Measurements from ENCODE around the gene RAB24. TPM values are rescaled to one million over a fixed set of nuclear protein-coding genes. Genes with fewer than 3 reads are reported as not detected.
"Not testable (repeated sequence)": the region's sequence is repeated elsewhere in the genome, so short reads cannot be mapped to it uniquely, and the experiment has no call there.

Gene RAB24
- total RNA-seq, 1 experiment from 2014 or later = 37.6 TPM

DNA sequence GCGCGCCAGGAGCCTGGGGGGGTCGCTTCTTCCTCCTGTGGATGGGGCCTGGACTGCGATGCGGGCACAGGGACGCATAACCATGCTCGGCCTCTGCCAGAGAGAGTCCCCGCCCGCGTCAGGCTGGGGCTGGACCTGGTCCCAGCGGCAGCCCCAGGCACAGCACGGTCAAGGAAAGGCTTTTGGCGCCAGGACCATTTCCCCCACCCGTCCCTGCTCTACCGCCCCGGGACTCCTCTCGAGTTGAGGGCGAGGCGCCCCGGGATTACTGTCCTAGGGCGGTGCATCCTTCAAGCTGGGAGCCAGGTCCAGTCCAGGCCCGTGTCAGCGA is 7.8 kb upstream of the RAB24 start:
- Histone ChIP-seq H3K9me3 (replicated peaks) (no peaks in the 10 kb centered on the region), H3K27me3 (replicated peaks) (no peaks in the 10 kb centered on the region), H3K36me3 (peaks cover 49% of the 10 kb centered on the region), H3K4me1 (replicated peaks) (peaks cover 32% of the 10 kb centered on the region), H3K4me3 (peak overlapping the region; percentile 71), H3K27ac (peak overlapping the region; percentile 86)
- DNase-seq (ENCODE audit: low read depth in 1 of 2, low spot score in 2 of 2) = peak; percentile 60 to 79

DNA sequence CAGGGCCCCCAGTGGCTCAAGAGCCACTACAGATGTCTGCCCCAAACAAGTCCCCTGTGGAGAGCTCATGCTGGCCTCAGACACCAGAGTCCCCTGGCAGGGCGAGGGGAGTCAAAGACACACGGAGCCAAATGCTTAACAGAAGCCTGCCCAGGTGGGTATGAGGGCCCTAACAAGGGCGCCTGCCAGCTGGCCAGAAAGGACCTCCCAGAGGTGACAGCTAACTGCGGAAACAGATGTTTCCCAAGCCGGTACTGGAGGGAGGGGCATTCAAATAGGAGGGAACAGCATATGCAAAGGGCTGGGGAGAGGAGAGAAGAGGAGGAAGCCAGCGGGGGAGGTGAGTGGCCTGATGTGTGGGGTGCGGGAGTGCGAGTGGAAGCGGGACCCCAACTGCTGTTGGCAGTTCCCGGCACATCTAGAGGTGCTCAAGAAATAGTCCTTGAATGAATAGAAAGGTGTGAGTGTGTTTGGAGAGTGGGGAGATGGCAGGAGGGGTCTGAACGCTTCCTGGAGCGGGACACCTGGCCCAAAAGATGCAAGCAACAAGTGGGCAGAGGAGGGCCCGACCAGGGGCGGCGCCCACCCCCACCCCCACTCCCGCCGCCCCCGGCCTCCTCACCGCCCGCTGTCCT is 7.4 kb upstream of the RAB24 start:
- Histone ChIP-seq H3K9me3 (replicated peaks) (no peaks in the 10 kb centered on the region), H3K27ac (no peak overlapping the region), H3K27me3 (replicated peaks) (no peaks in the 10 kb centered on the region), H3K4me1 (replicated peaks) (peaks cover 32% of the 10 kb centered on the region), H3K4me3 (peak overlapping the region; percentile 71), H3K36me3 (peaks cover 54% of the 10 kb centered on the region)
- DNase-seq (ENCODE audit: low read depth in 1 of 2, low spot score in 2 of 2) = peak; percentile 51 to 58

DNA sequence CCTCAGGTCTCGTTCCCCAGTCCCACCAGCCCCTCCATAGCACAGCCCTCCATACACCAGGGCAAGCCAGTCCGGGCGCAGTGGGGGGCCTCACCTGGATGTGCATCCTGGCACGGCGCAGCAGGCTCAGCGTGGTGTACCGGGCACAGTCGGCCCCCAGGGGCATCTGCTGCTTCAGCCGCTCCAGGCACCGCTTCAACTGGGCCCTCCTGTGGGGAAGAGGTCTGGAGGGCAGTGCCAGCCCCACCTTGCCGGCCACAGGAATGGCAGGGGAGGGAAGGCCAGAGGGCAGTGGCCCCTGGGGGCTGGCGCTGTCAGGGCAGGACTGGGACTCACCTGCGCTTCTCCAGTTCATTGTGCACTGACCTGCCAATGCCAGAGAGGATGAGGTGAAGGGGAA is 6.8 kb upstream of the RAB24 start:
- Histone ChIP-seq H3K4me1 (replicated peaks) (peaks cover 37% of the 10 kb centered on the region), H3K27ac (no peak overlapping the region), H3K36me3 (peaks cover 60% of the 10 kb centered on the region), H3K27me3 (replicated peaks) (no peaks in the 10 kb centered on the region), H3K4me3 (peak overlapping the region; percentile 71), H3K9me3 (replicated peaks) (no peaks in the 10 kb centered on the region)
- peak in 1 of 2 experiments; percentile 49 for DNase-seq (ENCODE audit: low read depth in 1 of 2, low spot score in 2 of 2)

DNA sequence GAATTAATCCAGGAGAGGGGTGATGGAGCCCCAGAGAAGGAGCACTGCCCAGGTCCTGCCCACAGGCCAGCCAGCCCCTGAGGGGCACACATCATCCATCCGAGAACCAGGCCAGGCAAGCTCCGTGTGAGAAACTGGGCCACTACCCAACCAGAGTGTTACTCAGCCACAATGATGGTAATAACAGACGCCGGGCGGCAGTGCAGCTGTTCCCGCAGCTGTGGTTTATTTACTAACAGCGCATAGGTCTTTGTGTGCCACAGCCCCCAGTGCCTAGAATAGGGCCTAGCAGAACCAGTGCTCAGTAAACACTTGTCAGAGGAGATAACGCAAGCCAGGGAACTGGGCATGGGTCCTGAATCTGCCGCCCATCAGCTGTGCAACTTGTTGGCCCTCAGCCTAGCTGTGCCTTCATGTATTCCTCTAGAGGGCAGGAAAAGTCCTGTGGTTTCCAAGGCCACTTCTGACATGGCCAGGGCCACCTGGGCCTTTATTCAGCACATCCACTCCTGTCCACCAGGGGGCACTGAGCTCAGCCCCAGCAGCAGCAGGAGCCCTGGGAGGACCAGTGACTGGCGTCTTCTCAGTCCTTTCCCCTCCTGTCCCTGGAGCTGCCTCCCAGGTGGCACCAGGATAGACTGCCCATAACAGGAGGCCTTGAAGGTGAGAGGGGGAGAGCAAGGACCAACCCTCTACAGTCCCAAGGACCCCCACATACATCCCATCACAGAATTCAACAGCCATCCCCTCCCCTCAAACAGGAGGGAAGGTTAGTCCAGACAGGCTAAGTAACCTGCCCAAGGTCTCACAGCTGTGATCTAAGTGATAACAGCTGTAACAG is 6.1 kb upstream of the RAB24 start:
- peaks cover 43% of the 10 kb centered on the region for H3K4me1 ChIP-seq (replicated peaks)
- H3K9me3 ChIP-seq (replicated peaks) = no peaks in the 10 kb centered on the region
- H3K27ac ChIP-seq = no peak overlapping the region
- no peaks in the 10 kb centered on the region for H3K27me3 ChIP-seq (replicated peaks)
- H3K4me3 ChIP-seq = peak overlapping the region; percentile 71; the same call in 1 of the 2 replicates
- peaks cover 67% of the 10 kb centered on the region for H3K36me3 ChIP-seq
- peak; percentile 74 to 83 for DNase-seq (ENCODE audit: low read depth in 1 of 2, low spot score in 2 of 2)

DNA sequence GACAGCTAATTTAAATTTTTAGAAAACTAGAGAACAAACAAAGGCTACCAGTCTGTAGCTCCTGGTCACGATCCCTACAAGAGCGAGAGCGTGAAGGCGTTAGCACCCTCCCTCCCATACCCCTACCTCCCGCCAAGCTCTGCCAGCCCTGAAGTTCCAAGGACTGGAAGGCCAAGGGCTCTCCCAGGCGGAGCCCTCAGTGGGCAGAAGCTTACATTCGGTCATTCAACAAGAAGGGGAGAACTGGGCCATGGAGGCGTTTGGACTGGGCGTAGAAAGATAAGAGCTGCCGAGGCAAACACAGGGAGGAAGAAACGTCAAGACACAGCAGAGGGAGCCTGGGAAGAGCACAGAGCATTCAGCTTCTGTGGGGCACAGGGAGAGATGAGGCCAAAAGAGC is 5.2 kb upstream of the RAB24 start:
- Histone ChIP-seq H3K4me3 (no peak overlapping the region), H3K27ac (no peak overlapping the region), H3K36me3 (peaks cover 76% of the 10 kb centered on the region), H3K9me3 (replicated peaks) (no peaks in the 10 kb centered on the region), H3K4me1 (replicated peaks) (peaks cover 46% of the 10 kb centered on the region), H3K27me3 (replicated peaks) (no peaks in the 10 kb centered on the region)
- DNase-seq (ENCODE audit: low read depth in 1 of 2, low spot score in 2 of 2) = no peak

DNA sequence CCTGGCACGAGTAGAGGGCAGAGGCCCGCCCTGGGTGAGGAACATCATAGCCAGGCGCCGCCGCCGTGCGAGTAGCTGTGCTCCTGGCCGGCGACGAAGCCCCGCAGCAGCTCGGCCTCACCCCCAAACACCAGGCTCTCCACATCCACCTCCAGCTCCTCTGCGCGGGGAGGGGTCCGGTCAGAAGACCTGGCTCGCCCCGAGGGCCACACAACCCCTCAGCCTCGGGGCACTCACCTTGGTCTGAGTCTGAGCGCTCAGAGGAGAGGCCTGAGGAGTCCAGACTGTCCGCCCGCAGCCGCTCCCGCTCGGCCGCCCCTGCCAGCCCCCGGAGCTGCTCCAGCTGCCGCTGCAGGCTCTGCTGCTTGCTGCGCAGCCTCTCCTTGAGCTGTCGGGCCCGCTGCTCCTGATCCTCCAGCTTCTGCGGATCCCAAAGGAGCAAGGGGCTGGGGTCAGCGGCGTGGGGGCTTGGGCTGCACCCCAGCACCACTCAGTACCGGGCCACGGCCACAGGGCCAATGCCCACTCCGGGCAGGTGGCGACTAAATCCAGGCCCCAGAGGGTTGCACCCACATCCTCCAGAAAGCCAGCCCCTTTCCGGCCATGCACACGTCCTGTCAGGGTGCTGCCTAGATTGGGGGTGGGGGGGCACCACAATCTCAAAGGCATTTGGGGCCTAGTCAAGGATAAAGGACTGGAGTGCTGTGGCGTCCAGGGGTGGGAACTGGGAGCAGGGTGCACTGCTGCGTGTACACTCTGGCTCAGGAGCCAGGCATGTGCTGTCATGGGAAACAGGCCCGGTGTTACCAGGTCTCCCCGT is 4.2 kb upstream of the RAB24 start:
- Histone ChIP-seq H3K36me3 (peaks cover 82% of the 10 kb centered on the region), H3K4me3 (no peak overlapping the region), H3K9me3 (replicated peaks) (no peaks in the 10 kb centered on the region), H3K27me3 (replicated peaks) (no peaks in the 10 kb centered on the region), H3K27ac (no peak overlapping the region), H3K4me1 (replicated peaks) (peaks cover 40% of the 10 kb centered on the region)
- DNase-seq (ENCODE audit: low read depth in 1 of 2, low spot score in 2 of 2) = peak in 1 of 2 experiments; percentile 52

DNA sequence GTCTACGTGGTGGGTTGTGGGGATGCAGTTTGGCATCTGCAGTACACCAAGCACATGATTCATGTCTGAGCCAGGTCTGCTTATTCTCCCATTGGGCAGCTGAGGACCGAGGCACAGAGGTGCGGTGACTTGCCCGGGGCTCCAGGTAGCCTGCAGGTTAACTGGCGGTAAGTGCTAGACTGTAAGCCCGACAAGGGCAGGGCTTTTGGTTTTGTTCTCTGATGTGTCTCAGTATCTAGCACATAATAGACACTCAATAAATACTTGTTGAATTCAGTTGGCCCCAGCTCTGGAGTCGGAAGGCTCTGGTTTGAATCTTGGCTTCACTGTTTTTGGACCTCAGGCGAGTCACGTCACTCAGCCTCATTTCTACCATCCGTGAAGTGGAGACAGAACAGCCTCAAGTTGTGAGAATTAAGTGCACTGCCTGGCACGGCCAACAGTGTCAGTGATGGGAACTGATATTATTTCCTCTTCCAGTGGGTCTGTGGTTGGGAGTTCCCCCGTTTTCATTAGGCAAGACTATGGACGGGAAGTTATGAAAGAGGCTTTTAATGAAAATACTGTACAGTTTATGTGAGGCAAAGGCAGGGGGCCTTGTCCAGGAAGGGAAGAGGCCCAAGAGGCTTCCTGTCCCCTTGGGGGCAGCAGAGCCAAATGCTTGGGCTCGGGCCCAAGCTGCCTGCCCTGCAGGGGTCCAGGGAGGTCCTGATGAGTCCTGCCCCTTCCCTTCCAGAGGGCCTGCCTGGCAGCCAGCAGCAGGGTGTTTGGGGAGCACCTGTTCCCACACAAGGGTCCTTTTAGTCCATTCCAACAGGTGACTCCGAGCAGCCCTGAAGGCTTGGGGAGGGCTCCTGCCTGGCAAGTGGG is 3.4 kb upstream of the RAB24 start:
- Histone ChIP-seq H3K9me3 (replicated peaks) (no peaks in the 10 kb centered on the region), H3K27ac (no peak overlapping the region), H3K27me3 (replicated peaks) (no peaks in the 10 kb centered on the region), H3K36me3 (peaks cover 91% of the 10 kb centered on the region), H3K4me3 (no peak overlapping the region), H3K4me1 (replicated peaks) (peaks cover 44% of the 10 kb centered on the region)
- no peak for DNase-seq (ENCODE audit: low read depth in 1 of 2, low spot score in 2 of 2)

DNA sequence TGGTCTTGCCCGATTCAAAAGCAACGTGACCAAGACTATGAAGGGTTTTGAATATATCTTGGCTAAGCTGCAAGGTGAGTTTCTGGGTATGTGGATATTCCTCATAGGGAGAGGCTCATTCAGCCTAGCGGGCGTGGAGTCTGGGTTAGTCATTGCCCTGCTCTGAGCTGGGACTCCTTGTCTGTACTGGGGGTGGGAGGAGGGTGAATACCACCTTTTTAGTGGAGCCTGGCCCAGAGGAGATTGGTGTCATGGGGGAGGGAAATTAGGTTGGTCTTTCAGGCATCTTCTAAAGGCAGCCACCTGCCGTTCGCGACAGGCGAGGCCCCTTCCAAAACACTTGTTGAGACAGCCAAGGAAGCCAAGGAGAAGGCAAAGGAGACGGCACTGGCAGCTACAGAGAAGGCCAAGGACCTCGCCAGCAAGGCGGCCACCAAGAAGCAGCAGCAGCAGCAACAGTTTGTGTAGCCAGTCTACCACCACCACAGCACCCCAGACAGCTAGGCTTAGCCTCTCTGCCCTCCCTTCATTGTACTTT is 2.7 kb upstream of the RAB24 start:
- H3K9me3 ChIP-seq (replicated peaks); H3K27me3 ChIP-seq (replicated peaks); H3K27ac ChIP-seq; H3K4me3 ChIP-seq; DNase-seq (ENCODE audit: low read depth in 1 of 2, low spot score in 2 of 2): not testable (repeated sequence)
- peaks cover 52% of the 10 kb centered on the region for H3K4me1 ChIP-seq (replicated peaks)
- H3K36me3 ChIP-seq = peaks cover 94% of the 10 kb centered on the region

DNA sequence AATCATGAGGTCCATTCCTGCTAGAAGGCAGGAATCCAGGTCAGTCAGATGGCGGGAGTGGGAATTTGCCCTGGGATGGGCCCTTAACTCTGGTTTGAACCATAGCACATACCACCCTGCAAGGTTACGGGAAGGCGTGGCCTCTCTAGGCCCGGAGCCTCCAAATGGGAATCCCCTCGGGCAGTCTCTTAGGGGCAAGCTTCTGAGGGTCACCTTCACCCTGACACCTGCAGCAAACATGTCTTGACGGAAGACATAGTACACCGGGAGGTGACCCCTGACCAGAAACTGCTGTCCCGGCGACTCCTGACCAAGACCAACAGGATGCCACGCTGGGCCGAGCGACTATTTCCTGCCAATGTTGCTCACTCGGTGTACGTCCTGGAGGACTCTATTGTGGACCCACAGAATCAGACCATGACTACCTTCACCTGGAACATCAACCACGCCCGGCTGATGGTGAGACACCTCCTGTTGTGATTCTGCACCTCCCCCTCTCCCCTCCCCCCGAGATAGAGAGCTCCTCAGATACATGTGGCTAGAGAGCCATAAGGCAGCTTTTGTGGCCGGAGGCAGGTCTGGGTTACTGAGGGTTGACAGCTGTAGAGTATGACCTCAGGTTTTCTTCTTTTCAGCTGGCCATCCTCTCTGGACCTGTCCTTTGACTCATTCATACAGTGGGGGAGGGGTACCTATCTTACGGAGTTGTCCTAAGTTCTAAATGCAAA is 1.0 kb upstream of the RAB24 start:
- H3K27me3 ChIP-seq (replicated peaks) = no peaks in the 10 kb centered on the region
- DNase-seq (ENCODE audit: low read depth in 1 of 2, low spot score in 2 of 2) = peak in 1 of 2 experiments; percentile 54
- peak overlapping the region; percentile 78 for H3K4me3 ChIP-seq
- no peaks in the 10 kb centered on the region for H3K9me3 ChIP-seq (replicated peaks)
- peaks cover 49% of the 10 kb centered on the region for H3K4me1 ChIP-seq (replicated peaks)
- H3K36me3 ChIP-seq = peaks cover 92% of the 10 kb centered on the region
- H3K27ac ChIP-seq = no peak overlapping the region

DNA sequence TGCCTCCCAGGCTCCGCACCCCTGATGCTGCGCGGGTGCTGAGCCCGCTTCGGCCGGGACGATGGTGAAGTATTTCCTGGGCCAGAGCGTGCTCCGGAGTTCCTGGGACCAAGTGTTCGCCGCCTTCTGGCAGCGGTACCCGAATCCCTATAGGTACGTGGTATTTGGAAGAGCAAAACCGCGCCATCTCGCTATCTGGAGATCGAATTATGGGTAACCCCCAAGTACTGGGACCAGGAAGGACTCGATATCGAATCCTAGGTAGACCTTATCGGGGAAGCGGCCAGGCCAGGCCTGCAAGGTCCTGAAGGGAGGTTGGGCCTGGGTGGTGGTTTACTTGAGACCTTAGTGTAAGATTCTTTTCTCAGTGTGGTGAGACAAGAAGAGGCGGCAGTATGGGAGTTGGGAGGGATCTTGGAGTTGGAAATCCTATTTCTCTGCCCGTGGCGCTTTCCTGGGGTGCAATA is 439 bp upstream of the RAB24 start:
- H3K27me3 ChIP-seq (replicated peaks) = no peaks in the 10 kb centered on the region
- H3K4me1 ChIP-seq (replicated peaks) = peaks cover 45% of the 10 kb centered on the region
- H3K27ac ChIP-seq = peak overlapping the region; percentile 57
- no peaks in the 10 kb centered on the region for H3K9me3 ChIP-seq (replicated peaks)
- peaks cover 91% of the 10 kb centered on the region for H3K36me3 ChIP-seq
- H3K4me3 ChIP-seq = peak overlapping the region; percentile 78
- peak; percentile 53 to 57 for DNase-seq (ENCODE audit: low read depth in 1 of 2, low spot score in 2 of 2)

DNA sequence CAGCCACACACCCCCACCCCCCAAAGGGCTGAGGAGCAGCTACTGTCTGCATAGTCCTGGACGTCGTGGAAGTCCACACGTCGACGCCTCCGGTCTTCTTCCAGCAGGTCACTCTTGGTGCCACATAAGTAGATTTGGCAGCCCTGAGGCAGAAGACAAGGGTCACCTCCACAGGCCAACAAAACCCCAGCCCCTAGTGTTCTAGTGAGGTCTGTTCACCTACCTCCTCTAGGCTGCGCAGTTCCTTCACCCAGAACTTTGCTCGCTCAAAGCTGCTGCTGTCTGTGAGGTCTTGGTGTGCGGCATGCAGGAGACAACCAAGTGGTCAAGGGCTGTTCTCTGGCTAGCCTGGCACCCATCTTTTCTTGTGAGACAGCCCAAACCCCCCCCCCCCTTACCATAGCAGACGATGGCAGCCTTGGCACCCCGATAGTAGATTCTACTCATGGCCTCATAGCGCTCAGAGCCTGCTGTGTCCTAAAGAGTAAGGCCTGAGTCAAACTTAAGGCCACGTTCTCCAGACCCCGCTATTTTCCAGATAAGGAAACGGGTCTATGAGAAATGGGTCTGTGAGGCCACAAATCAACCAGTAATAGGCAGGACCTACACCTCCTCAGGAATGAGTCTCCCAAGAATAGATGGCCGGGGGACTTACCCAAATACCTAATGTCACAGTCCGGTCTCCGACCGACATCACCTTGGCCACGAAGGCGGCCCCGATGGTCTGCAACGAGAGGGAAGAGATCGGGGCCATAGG is 987 bp downstream of the RAB24 start:
- Histone ChIP-seq H3K9me3 (replicated peaks) (no peaks in the 10 kb centered on the region), H3K36me3 (peaks cover 86% of the 10 kb centered on the region), H3K4me1 (replicated peaks) (peaks cover 45% of the 10 kb centered on the region), H3K27me3 (replicated peaks) (no peaks in the 10 kb centered on the region), H3K4me3 (peak overlapping the region; percentile 78), H3K27ac (no peak overlapping the region)
- no peak for DNase-seq (ENCODE audit: low read depth in 1 of 2, low spot score in 2 of 2)

Measured in SJSA1 (cell line).